Endometrium (tissue), 2 donors: ENCODE measurements around the gene FARP1.

Source experiments
- FAIRE-seq: peaks from 2 replicates; lab custom pipeline; 2012; peaks lifted over from hg19 to GRCh38; lab: Jason Lieb, UNC
- donor health status: control.
- donor health status: control.

The FARP1 gene

DNA sequence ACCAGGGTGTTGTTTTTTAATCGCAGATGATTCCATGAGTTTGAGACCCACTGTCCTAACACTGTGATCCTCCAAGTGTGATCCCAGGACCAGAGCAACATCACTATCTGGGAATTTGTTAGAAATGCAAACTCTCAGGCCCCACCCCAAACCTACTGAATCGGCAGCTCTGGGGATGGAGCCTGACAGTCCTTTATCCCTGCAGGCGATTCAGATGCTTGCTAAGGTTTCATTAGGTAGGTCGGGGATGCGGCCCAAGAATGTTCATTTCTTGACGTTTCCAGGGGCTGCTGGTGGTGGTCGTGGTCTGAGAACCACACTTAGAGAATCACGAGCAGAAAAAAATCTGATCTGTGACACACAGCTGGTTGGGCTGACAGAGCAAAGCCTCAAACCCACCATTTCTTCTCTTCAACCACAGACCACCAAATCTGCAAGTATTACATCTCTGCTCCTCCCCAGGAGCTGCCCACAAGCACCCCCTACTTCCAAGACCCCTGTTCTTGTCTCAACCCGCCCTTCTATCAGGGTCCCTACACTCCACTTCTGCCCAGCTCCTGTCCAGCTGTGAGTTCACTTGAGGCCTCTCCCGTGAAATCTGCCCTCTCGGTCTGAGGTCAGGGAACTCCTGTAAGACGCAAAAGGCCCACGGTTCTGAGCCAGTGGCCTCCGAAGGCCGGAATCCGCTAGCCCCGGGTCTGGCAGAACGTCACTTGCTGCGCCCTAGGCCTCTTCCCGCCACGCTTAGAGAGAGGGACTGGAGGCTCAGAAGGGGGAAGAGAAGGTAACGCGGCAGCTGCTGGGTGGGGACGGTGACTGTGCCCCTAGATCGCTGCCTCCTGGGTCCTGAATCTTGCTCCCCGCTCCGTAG is 1.1 kb upstream of the FARP1 start:
- no peak for FAIRE-seq

DNA sequence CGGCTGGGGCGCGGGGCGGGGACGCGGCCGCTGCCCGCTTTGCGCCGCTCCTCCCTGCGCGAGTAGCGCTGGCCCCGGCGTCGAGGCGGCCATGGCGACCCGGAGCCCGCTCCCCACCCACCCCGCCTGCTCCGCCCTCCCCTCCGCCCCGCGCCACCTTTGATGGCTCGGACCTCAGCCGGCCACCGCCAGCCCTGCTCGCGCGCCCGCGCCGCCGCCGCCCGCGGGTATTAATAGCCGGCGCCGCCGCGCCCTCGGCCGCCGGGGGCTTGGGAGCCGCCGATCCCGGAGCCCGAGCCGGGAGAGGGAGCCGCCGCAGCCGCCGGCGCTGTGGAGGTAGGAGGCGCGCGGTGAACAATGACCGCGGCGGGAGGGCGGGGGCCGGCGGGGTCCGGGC is 261 bp downstream of the FARP1 start:
- FAIRE-seq, result no peak

DNA sequence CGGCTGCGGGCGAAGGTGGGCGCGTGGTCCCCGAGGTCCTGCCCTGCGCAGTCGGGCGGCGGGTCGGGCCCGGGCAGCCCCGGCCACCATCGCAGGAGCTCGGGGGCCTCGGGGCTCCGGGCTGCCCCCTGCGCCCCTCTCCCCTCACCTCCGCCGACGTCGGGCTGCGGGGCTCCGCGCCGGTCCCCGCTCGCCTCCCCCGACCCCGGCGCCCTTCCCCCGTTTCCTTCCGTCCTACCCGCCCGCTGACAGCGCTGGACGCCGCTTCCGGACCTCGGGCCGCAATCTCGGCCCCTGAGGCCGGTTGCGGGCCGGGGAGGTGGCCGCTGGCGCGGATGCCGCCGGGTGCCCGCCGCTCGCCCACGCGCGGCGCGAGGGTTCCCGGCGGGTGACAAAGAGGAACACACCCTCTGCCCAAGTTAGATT is 720 bp downstream of the FARP1 start:
- no peak for FAIRE-seq

DNA sequence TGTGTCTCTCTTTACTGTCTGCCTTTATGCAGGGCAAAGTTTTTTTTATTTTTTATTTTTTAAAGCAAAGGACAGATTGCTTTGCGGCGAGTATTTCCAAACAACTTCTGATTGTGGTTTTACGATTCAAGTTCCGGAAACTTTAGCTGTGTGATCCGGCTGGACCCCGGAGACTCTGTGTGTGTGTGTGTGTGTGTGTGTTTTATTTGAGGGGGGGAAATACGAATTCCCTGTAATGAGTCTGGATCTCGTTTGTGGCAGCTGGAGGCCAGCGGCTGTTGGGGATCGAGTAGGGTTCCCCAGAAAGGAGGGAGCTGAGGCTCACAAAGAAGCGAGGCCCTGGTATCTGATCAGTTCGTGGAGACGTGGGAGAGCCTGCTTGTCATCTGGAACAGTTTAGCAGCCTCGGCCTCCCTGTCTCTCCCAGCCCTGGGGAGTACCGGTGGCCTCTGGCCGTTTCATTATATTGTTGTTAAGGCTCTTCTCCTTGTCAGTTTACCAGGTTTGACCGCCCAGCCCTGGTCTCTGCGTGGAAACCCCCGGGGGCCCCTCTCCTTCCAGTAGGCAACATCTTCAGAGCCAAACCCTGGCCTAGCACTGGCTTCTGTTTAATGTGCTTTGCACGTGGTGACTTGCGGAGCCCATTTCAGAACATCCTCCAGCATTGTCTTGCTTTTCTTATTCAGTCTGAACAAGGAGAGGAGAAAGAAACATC is 1.3 kb downstream of the FARP1 start:
- peak; percentile 18 for FAIRE-seq

DNA sequence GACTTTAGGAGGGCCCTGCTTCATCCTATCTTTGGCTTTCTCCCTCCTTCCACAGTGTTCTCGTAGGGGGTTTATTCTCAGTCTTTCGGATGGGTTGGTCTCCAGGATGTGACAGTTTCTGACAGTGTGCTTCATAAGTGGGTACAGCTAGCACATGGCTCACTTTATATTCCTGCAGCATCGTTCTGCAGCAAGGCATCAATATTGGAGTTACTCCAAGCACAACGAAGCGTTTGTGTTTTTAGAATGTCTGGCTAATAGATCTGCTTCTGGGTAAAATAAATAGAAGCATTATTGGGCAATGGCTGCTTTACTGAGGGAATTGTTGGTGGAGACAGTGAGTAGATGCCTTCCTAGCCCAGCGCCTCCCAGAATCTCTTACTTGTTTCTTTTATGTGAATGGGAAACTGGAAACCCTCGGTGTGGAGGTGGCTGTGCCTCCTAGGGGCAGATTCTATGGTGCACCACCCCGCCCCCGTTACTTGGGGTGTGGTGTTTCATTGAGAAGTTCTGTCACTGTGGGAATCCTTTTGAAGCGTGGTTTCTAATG is 2.0 kb downstream of the FARP1 start:
- FAIRE-seq, result no peak

DNA sequence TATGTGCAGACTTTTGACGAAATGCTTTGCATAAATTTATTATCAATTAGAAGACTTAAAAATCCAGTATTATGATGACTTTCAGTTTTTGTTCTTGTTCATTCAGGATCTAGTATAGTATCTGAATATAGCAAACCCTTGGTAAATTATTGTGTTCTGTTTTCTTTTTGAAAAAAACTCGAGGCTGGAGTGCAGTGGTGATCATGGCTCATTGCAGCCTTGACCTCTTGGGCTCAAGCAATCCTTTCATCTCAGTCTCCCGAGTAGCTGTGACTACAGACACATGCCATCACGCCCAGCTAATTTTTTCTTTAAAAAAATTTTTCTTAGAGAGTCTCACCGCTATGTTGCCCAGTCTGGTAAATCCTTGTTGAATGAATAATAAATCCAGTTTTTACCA is 4.6 kb downstream of the FARP1 start:
- peak; percentile 77 for FAIRE-seq

DNA sequence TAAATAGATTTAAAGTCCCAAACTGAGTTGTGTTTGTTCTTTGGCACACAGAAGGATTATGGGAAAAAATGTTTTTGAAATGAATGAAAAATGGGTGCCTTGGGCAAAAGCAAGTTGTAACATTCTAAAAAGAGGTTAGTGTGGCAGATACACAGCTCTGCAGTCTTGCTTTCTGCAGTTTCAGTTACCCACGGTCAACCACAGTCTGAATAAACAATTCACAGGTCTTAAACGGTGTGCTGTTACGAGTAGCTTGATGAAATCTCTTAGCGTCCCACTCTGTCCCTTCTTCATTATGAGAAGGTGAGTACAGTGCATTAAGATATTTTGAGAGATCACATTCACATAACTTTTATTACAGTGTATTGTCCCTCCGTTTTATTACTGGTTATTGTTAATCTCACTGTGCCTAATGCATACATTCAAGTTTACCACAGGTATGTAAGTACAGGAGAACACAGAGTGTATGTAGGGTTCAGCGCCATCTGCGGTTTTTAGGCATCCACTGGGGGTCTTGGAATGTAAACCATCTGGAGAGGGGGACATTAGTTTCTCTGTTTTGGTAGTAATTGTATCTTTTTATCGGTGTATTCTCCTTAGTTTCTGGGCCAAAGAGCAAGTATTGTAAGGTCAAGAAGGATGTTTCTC is 8.1 kb downstream of the FARP1 start:
- no peak for FAIRE-seq

DNA sequence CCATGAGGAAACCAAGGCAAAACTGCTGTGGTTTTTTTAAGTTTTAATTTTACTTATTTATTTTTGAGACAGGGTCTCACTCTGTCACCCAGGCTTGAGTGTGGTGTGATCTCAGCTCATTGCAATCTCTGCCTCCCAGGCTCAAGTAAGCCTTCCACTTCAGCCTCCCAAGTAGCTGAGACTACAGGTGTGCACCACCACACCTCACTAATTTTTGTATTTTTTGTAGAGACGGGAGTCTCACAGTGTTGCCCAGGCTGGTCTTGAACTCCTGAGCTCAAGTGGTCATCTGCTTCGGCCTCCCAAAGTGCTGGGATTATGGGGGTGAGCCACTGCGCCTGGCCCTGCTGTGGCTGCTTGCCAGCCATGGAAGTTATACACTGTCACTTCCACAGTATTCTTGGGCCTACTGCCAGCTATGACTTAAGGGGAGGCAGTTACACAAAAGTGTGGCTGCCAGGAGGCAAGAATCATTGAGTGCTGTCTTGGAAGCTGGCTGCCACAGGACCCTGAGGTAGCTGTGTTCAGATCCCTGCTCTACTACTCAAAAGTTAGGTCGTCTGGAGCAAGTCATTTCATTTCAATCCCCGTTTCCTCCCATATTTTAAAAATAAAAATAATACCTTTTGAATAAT is 12.7 kb downstream of the FARP1 start:
- no peak for FAIRE-seq

DNA sequence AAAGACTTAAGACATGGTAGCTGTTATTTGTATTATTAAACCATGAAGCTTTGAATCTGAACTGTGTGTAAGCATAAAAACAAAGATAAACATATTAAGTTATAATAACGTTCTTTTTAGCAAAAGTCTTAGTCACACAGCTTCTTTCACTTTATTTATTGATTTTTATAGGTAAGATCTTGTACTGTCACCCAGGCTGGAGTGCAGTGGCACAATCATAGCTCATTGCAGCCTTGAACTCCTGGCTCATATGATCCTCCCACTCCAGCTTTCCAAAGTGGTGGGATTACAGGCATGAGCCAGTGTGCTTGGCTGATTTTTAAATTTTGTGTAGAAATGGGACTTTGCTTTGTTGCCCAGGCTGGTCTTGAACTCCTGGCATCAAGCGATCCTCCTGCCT is 13.4 kb downstream of the FARP1 start:
- FAIRE-seq, result no peak

DNA sequence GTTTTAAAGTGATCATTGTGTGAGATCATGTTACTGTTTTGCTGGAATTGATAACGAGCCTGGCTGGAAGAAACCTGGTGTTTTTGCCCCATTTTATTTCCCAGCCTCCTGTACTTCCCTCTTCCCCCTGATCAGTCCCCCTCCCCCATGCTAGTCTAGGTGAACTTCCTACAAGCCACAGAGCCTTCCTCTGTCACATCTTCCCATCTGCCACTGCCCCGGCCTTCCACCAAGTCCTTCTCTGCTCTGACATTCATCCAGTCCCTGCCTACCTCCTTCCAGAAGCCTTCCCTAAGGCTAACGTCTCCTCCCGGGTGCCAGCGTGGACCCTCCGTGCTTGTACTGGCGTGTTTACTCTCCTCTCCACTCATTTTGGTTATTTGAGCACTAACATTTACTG is 14.3 kb downstream of the FARP1 start:
- FAIRE-seq, result no peak

DNA sequence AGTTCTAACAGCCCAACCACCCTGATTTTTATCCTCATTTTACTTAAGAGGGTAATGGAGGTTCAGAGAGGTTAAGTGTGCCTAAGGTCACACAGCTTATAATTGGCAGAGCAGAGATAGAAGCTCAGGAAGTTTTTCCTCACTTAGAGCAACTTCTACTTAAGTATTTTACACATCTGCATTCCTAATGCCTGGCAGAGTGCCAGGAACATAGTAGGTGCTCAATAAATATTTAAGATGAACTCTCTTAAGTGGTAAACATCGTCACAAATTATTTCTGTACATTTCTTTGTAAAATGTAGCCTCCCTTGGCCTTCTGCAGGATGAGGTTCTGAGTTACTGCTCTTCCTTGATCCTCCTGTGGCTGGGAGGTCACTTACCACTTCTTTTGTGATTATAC is 14.7 kb downstream of the FARP1 start:
- no peak for FAIRE-seq

DNA sequence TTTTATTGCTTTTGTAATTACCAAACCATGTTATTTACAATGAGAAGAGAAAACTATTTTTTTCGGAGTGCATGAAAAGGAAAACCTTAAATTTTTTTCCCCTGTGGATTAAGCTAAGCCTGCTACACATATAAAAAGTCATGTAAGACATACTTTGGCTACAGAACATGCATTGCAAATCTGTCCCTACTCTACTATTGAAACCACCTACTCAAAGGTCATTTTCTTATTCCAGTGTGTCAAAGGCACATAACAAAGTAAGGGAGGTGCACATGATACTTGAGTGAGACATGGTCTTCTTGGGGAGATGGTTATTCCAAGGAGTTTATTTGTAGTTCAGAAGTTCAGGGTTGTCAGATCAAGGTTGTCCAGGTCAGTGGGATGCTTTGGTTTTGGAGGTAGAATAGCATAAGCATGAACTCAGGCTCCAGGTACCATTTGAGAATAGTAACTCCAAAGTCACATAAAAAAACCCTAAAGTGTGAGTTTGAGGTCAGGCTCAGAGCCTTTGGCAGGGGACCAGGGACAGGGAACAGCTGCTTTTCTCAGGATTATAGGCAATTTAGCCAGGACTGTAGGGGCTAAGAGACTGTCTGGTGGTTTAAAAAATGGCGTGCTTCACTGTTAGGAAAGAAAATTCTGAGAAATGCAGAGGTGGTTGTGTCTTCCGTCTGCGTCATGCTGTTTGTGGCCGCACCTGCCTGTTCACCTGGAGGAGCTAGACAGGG is 15.4 kb downstream of the FARP1 start:
- FAIRE-seq, result no peak

DNA sequence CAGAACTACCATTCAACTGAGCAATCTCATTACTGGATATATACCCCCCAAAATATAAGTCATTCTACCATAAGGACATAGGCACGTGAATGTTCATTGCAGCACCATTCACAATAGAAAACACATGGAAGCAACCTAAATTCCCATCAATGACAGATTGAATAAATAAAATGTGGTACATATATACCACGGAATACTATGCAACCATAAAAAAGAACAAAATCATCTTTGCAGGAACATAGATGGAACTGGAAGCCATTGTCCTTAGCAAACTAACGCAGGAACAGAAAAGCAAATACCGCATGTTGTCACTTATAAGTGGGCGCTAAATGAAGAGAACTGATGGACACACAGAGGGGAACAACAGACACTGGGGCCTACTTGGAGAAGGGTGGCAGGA is 20.0 kb downstream of the FARP1 start:
- no peak for FAIRE-seq

DNA sequence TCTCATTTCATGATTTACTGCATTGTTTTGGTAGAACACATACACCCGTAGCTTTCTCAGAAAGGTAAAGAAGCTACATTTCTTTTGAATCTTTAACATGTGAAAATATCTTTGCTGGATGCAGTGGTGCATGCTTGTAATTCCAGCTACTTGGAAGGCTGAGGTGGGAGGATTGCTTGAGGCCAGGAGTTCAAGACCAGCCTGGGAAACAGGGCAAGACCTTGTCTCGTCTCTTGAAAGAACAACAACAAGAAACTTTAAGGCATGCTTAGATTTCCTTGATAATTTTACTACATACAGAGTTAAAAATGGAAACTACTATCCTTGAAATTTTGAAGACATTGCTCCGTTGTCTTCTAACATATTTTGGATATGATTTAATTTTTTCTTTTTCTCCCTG is 26.4 kb downstream of the FARP1 start:
- FAIRE-seq, result peak; percentile 12

DNA sequence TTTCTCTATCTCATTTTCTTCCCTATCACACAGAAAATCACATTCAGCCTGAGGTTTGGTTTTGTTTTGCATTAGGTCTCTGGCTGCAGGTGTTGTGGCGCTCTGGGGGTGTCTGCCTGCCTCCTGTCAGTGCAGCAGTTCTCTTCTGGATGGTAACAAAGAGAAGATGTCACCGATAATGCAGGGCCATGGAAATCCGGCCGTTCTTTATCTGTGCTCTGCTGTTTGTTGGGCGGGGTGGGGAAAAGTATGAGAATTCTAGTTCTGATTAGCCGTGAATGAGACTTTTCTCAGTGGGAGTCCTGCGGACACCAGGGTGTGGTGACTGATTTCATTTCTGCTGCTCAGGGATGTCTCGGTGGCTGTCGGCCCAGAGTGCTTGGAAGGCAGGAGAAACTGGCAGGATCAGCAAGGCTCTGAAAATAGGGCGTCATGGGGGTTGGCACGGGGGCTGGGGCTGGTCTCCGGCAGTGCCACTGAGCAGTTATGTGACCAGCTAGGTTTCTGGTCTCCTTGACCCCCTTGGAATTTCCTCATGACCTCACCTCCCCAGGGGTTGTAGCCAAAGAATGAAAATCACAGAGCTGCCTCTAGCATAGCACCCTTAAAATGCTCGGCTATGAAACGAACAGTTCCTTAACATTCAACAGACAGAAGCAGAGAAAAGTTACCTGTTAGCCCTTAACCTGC is 29.2 kb downstream of the FARP1 start:
- no peak for FAIRE-seq

DNA sequence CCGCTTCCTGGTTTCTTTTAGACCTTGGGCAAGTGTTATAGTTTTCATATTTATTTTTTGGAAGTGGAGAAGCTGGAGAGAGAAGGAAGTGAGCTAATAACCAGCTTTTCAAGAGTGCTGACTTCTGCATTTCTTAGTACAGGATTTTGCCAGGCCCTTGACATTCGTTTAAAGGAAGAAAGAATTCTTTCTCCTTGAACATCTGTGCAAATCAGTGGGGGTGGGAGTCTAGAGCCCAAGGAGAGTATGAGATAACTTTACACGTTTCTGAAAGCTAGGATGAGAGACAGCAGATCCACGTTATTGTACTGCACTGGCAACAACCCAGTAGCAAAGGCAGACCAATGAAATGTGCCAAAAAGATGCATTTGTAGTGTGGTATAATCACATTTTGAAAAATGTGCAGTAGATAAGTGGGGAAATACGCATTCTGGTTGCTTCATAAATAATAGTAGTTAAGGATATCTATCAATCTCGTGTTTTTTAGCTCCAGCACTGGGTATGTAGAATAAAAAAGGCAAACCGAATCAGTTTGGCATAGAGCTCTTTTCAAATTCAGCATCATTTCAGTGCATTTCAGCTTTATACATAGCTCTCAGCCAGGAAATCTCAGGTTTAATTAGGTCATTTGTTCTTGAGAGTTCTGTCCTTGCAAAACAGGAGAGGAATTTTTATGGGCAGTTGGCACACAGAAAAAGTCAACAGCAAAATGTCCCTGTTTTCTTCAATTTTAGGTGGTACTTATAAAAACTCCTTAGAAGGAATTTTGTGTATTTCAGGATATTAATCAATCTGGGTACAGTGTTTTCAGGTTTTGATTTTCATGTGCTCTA is 29.9 kb downstream of the FARP1 start:
- no peak for FAIRE-seq

DNA sequence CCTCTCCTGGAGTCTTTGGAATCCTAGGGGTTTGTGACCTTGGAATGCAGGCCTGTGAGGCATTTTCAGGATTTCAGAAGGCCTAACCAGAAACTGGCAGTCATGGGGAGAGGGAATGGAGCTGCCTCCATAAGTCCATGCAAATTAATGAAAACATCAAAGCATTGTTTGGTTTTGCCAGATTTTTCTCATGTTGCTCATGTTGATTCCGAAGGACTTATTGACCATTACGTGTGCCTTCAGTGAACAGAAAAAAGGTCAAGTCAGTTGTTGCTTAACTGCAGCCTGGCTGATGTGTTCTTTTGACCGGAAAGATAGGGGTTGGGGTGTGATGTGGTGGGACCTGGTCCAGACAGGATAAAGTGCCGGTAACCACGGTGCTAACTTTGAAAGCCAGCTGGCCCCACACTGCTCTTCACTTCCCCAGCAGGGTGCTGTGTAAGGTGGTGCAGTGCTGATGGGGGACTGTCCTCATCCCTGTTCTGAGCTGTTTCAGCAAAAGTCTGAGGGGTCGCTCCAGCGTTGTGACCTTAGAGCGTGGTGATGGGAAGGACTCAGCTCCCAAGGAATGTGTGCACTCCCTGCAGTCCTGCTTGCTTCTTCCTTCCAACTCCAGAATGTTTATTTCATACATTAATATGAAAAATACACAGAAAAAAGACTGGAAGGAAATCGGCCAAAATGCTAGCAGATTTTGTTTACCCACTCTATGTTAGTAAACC is 30.7 kb downstream of the FARP1 start:
- FAIRE-seq, result peak; percentile 18

DNA sequence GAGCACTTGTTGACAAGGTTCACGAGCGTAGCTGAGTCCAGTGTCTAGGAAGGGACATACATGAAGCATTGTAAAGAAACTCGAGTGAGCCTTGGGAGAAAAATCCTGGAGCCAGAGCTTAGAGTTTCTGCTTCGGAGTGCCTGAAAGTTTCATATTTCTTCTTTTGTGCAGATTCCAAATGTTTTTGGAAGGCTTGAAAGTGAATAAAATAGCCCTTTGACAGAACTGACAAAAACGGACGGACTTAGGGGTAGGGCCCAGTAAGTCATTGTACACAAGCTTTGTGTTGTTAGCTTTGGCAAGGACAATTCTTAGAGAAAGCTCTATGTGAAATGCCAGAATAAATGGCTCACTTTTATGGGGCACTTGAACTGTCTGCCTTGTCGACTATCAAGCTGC is 31.4 kb downstream of the FARP1 start:
- no peak for FAIRE-seq

DNA sequence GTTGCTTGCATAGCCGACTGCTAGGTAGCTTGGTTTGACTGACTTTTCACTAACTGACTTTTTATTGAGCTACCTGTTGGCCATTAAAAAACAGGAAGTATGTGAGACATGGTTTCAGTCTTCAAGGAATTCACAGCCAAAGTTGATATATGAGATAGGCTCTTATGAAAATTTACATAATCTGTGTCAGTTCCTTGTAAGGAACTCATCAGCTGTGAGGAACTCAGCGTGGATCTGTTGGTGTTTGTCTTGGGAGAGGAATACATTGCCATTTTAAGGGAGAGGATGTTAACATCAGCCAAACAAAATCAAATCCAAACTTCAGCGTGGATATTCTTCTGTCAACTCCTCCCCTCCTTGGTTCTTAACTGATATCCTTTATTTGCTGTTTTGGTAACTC is 32.1 kb downstream of the FARP1 start:
- no peak for FAIRE-seq
